ENCODE results near the gene IGDCC3.

GRCh38 chr15:65305776-65306175 lies 72.0 kb downstream of the IGDCC3 start:
- TF ChIP-seq CTCF (optimal IDR thresholded peaks at IDR 0.05 in 1 of 3, IDR thresholded peaks at IDR 0.05 in 1 of 3, conservative IDR thresholded peaks at IDR 0.05 in 1 of 3; ENCODE audit: extremely low read depth in 1 of 3, insufficient read depth in 2 of 3, low read length in 3 of 3) (no peak), EZH2 (IDR thresholded peaks at IDR 0.05; ENCODE audit: low read length) (no peak)

Data from keratinocyte (primary cell).